HepG2 (cell line): Measurements from ENCODE around the gene P3H3. TPM values are rescaled to one million over a fixed set of nuclear protein-coding genes. Genes with fewer than 3 reads are reported as not detected.

Experiments
- DBP ChIP-seq: sonication (generic); formaldehyde crosslinking; IDR thresholded peaks from 2 replicates; pipeline ENCODE4 v1.4.0; 2020; ENCODE audit warnings: missing genetic modification reagents; ENCODE audit errors: not compliant biosample characterization
- EEA1 ChIP-seq: sonication (generic); formaldehyde crosslinking; IDR thresholded peaks from 2 replicates; pipeline ENCODE4 v1.5.1; 2020; ENCODE audit warnings: mild to moderate bottlenecking, missing genetic modification reagents, borderline replicate concordance
- FIP1L1 ChIP-seq: fragments of 200-400 bp; formaldehyde crosslinking; IDR thresholded peaks from 2 replicates; pipeline ENCODE4 v1.6.1; 2018; ENCODE audit warnings: low read depth, mild to moderate bottlenecking, low read length, moderate library complexity, borderline replicate concordance; ENCODE audit not compliant: insufficient read depth
- HNF1A ChIP-seq, 2 experiments: sonication (generic) in 1 of 2; formaldehyde crosslinking in 1 of 2; IDR thresholded peaks; 2 replicates each; pipeline versions ENCODE4 v1.4.0 to v1.6.1; 2016 to 2020; ENCODE audit warnings: borderline replicate concordance in 1 of 2, low read depth in 1 of 2, mild to moderate bottlenecking in 1 of 2, missing genetic modification reagents in 1 of 2
- KLF12 ChIP-seq: sonication (generic); formaldehyde crosslinking; IDR thresholded peaks from 2 replicates; pipeline ENCODE4 v1.4.0; 2020; ENCODE audit warnings: missing genetic modification reagents, borderline replicate concordance
- SIX1 ChIP-seq: sonication (generic); formaldehyde crosslinking; IDR thresholded peaks from 2 replicates; pipeline ENCODE4 v1.4.0; 2020; ENCODE audit warnings: missing genetic modification reagents, borderline replicate concordance
- SSRP1 ChIP-seq: IDR thresholded peaks from 2 replicates; pipeline ENCODE4 v1.6.1; 2016; ENCODE audit warnings: control low read depth
- ZBTB1 ChIP-seq: sonication (generic); formaldehyde crosslinking; IDR thresholded peaks from 2 replicates; pipeline ENCODE4 v1.4.0; 2020; ENCODE audit warnings: missing genetic modification reagents, borderline replicate concordance
- ZBTB33 ChIP-seq: sonication (generic); formaldehyde crosslinking; IDR thresholded peaks from 2 replicates; pipeline ENCODE4 v1.4.0; 2020; ENCODE audit warnings: missing genetic modification reagents
- ZNF441 ChIP-seq: sonication (generic); formaldehyde crosslinking; IDR thresholded peaks from 2 replicates; pipeline ENCODE4 v1.7.0; 2021; ENCODE audit warnings: missing genetic modification reagents, borderline replicate concordance
- ZNF570 ChIP-seq: sonication (generic); formaldehyde crosslinking; IDR thresholded peaks from 2 replicates; pipeline ENCODE4 v1.4.0; 2020; ENCODE audit warnings: mild to moderate bottlenecking, missing genetic modification reagents, borderline replicate concordance
- ZNF614 ChIP-seq: IDR thresholded peaks from 2 replicates; pipeline ENCODE4 v1.6.1; 2018; ENCODE audit warnings: missing biosample characterization, missing genetic modification reagents, inconsistent platforms, borderline replicate concordance
- ZNF644 ChIP-seq: IDR thresholded peaks from 2 replicates; pipeline ENCODE4 v1.6.1; 2016; ENCODE audit warnings: low read depth
- ZNF672 ChIP-seq: sonication (generic); formaldehyde crosslinking; IDR thresholded peaks from 2 replicates; pipeline ENCODE4 v1.8.1; 2022; ENCODE audit warnings: missing genetic modification reagents
- ZNF687 ChIP-seq: sonication (generic); formaldehyde crosslinking; IDR thresholded peaks from 2 replicates; pipeline ENCODE4 v1.5.1; 2020; ENCODE audit warnings: mild to moderate bottlenecking, missing genetic modification reagents, moderate library complexity
- ZNF790 ChIP-seq: sonication (generic); formaldehyde crosslinking; IDR thresholded peaks from 2 replicates; pipeline ENCODE4 v1.8.0; 2022; ENCODE audit warnings: missing genetic modification reagents, mild to moderate bottlenecking, borderline replicate concordance
- polyA plus RNA-seq, 8 experiments: library from polyadenylated mRNA; depleted of rRNA in 3 of 8; stranded (reverse) in 7 of 8; unstranded in 1 of 8; fragments of >200 nt; fragmentation: Illumina TruSeq in 4 of 8; extraction: Trizol in 4 of 8; gene quantifications; 2 replicates each; pipeline versions ENCODE4 v1.2.1 to v1.2.3, GENCODE V29; 2011 to 2016; ENCODE audit warnings: low read depth in 4 of 8, missing spikeins in 1 of 8, mixed read lengths in 1 of 8; ENCODE audit not compliant: insufficient read depth in 1 of 8
- total RNA-seq, 5 experiments: library from RNA; depleted of rRNA; stranded (reverse); fragments of >200 nt; fragmentation: Illumina TruSeq; extraction: Trizol; gene quantifications; 2 replicates each; pipeline ENCODE4 v1.2.3, GENCODE V29; 2016; ENCODE audit warnings: low read depth in 1 of 5

Gene P3H3
- total and polyA plus RNA-seq, 2 of the 13 experiments (the other 11 are each of a cell fraction or from before 2014, with no cell fraction given), result 20.1 to 20.5 TPM

- no peak for TF ChIP-seq DBP (CRISPR knock-in tag)
- no peak; the same call in 1 of the 2 replicates for TF ChIP-seq KLF12 (CRISPR knock-in tag)
- TF ChIP-seq SSRP1 (CRISPR knock-in tag), result no peak
- peak; percentile 47 for TF ChIP-seq HNF1A (IDR thresholded peaks at IDR 0.05; ENCODE audit: low read depth)
- TF ChIP-seq HNF1A (CRISPR knock-in tag; IDR thresholded peaks at IDR 0.05; ENCODE audit: borderline replicate concordance), result peak; percentile 31; the same call in 1 of the 2 replicates
- TF ChIP-seq ZNF614 (CRISPR knock-in tag), result no peak
- no peak for TF ChIP-seq ZNF644 (CRISPR knock-in tag)
- TF ChIP-seq ZBTB1 (CRISPR knock-in tag), result no peak
- no peak for TF ChIP-seq EEA1 (CRISPR knock-in tag)
- TF ChIP-seq ZNF441 (CRISPR knock-in tag), result no peak
- peak; percentile 75 for TF ChIP-seq ZNF687 (CRISPR knock-in tag)
- TF ChIP-seq ZBTB33, result no peak
- no peak for TF ChIP-seq SIX1
- TF ChIP-seq ZNF790 (CRISPR knock-in tag), result no peak
- no peak for TF ChIP-seq ZNF672 (CRISPR knock-in tag)
- TF ChIP-seq FIP1L1, result no peak
- no peak for TF ChIP-seq ZNF570 (CRISPR knock-in tag)
Measured at GRCh38 chr12:6851921-6852650, 23.9 kb downstream of the P3H3 start, which contains the start of gene USP5 (continued).
